ENCODE measurements around the gene SPATA6. TPM values are rescaled to one million over a fixed set of nuclear protein-coding genes. Genes with fewer than 3 reads are reported as not detected.

SPATA6 gene
- total RNA-seq, 4 donors from 2014 or later = 12.4 to 21.9 (median 17.5) TPM

DNA sequence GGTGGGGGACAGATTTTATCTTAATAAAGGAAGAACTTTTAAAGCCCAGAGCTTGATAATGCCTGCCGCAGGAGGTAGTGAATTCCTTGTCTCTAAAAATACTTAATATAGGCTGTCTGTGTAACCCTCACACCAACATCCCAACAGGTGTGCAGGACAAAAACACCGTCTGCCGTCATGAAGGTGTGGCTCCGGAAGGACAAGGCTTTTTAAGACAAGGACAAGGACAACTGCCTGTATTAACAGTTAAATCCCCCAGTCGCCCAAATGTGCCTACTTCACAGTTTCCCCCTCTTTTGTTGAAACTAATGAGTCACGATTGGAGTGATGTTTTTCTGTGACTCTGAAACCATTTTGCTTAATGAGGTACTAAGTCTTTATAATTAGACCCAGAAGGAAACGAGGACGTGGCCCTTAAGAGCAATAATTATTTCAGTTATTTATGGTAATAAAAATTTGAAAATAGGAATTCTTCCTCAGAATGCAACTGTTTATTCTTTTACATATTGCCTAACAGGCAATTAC is 27.3 kb upstream of the SPATA6 start:
- no peaks in the 10 kb centered on the region for H3K36me3 ChIP-seq
- 82% methylated on average over 8 of the region's 8 CpGs for WGBS
- no peak for DNase-seq (ENCODE audit: extremely low spot score)
- TF ChIP-seq POLR2A (IDR thresholded peaks at IDR 0.05; ENCODE audit: low read depth) = no peak
- no peak for TF ChIP-seq EP300 (IDR thresholded peaks at IDR 0.05)
- TF ChIP-seq, protein P1, sequence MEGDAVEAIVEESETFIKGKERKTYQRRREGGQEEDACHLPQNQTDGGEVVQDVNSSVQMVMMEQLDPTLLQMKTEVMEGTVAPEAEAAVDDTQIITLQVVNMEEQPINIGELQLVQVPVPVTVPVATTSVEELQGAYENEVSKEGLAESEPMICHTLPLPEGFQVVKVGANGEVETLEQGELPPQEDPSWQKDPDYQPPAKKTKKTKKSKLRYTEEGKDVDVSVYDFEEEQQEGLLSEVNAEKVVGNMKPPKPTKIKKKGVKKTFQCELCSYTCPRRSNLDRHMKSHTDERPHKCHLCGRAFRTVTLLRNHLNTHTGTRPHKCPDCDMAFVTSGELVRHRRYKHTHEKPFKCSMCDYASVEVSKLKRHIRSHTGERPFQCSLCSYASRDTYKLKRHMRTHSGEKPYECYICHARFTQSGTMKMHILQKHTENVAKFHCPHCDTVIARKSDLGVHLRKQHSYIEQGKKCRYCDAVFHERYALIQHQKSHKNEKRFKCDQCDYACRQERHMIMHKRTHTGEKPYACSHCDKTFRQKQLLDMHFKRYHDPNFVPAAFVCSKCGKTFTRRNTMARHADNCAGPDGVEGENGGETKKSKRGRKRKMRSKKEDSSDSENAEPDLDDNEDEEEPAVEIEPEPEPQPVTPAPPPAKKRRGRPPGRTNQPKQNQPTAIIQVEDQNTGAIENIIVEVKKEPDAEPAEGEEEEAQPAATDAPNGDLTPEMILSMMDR (IDR thresholded peaks at IDR 0.05) = no peak
- no peak for TF ChIP-seq POLR2AphosphoS5 (IDR thresholded peaks at IDR 0.05)
- H3K4me3 ChIP-seq = no peak overlapping the region
- H3K4me1 ChIP-seq = peaks cover 0 to 20% (median 11%) of the 10 kb centered on the region in 4 donors
- H3K9me3 ChIP-seq = no peaks in the 10 kb centered on the region
- H3K27me3 ChIP-seq = no peaks in the 10 kb centered on the region
- intact Hi-C loops (cut with DNase I) = loop anchor here (5.0 kb wide), 1 partner anchor 392 kb away; no protein-coding TSS in a partner anchor
- H3K27ac ChIP-seq (replicated peaks in 1 of 4) = no peak overlapping the region

DNA sequence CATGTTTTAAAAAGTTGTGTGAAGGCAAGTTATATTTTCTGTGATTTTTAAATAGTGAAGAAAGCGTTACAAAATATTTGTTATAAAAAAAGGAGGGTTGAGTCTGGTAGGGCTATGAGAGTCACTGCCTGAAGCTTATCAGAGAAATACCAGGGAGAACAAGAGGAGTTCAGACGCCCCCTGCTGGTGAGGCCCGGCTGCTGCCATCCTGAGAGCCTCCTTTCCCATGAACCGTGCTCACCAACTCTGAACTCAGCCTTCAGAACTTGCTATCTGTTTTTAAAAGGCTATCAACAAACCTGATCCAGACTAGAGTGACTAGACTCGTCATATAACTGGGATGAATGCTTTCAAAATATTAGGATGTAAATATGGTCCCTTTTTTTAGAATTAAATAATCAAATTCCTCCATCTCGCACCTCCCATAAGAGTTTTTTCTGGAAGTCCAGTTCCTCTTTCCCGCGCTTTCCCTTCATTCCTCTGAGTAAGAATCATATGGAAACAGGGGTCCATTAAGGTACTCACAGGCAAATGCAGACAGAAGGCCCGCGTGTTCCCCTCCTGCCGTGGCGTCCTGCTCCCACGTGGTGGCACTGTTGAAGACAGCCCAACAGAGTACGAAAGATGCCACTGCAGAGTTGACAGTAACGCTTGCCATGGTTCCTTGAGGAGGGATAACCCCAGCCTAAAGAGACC is 26.2 kb upstream of the SPATA6 start:
- H3K4me3 ChIP-seq = no peak overlapping the region
- DNase-seq (ENCODE audit: extremely low spot score) = no peak
- H3K4me1 ChIP-seq = peaks cover 0 to 29% (median 17%) of the 10 kb centered on the region in 4 donors
- intact Hi-C loops (cut with DNase I) = loop anchor here (5.0 kb wide), 1 partner anchor 391 kb away; no protein-coding TSS in a partner anchor
- H3K27me3 ChIP-seq = no peaks in the 10 kb centered on the region
- H3K27ac ChIP-seq (replicated peaks in 1 of 4) = no peak overlapping the region
- no peaks in the 10 kb centered on the region for H3K9me3 ChIP-seq
- peak in 1 of 2 donors; percentile 4 for TF ChIP-seq POLR2AphosphoS5 (IDR thresholded peaks at IDR 0.05)
- TF ChIP-seq POLR2A (IDR thresholded peaks at IDR 0.05; ENCODE audit: low read depth) = no peak
- TF ChIP-seq EP300 (IDR thresholded peaks at IDR 0.05) = no peak
- TF ChIP-seq, protein P1 (IDR thresholded peaks at IDR 0.05) = peak; percentile 86 to 96 (median 89)
- no peaks in the 10 kb centered on the region for H3K36me3 ChIP-seq
- WGBS = 37% methylated on average over 15 of the region's 15 CpGs

DNA sequence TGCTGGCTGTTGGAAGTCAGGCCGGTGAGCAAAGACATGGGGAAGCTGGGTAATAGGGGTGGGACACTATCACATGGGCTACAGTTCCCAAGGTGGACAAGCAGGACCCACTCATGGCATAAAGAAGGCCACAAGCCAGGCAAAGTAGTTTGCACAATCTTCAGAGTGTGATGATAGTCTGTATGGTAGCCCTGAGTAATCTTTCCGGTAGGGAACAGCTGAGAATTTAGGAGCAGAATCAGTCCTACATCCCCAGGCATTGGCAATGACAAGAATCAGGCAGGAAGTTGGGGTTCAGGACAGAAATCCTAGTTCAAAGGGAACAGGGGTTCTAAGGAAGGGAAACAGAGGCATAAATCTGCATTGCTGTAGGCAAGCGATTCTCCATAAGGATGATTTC is 23.9 kb upstream of the SPATA6 start:
- WGBS = 100% methylated on average over 3 of the region's 3 CpGs
- Histone ChIP-seq H3K4me1 (peaks cover 0 to 29% (median 21%) of the 10 kb centered on the region in 4 donors), H3K9me3 (no peaks in the 10 kb centered on the region), H3K36me3 (no peaks in the 10 kb centered on the region), H3K27ac (replicated peaks in 1 of 4) (no peak overlapping the region), H3K4me3 (no peak overlapping the region), H3K27me3 (no peaks in the 10 kb centered on the region)
- TF ChIP-seq POLR2A (IDR thresholded peaks at IDR 0.05; ENCODE audit: low read depth) (no peak), POLR2AphosphoS5 (IDR thresholded peaks at IDR 0.05) (no peak), EP300 (IDR thresholded peaks at IDR 0.05) (no peak)
- TF ChIP-seq, protein P1 (IDR thresholded peaks at IDR 0.05) = no peak
- intact Hi-C loops (cut with DNase I) = loop anchor here (5.0 kb wide), 1 partner anchor 389 kb away; no protein-coding TSS in a partner anchor
- no peak for DNase-seq (ENCODE audit: extremely low spot score)

DNA sequence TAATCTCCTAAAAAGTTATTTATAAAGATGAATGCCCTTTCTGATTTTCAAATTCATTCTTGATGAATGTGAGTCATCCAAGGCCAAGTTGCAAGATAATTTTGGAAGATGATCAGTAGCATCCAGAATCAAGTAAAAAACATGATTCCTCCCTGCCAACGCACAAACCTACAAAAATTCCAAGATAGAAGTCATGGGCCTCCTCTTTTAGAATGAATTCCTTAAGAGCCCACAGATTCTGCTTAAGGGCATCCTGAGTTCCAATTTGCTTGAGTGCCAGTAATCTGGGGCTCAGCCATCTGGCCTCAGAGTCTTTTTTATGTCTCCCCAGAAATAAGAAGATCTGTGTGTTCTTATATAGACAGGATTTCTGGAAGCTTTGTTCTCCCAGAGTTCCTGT is 23.2 kb upstream of the SPATA6 start:
- no peak for DNase-seq (ENCODE audit: extremely low spot score)
- no peaks in the 10 kb centered on the region for H3K27me3 ChIP-seq
- no peak overlapping the region for H3K4me3 ChIP-seq
- intact Hi-C loops (cut with DNase I) = loop anchor here (5.0 kb wide), 1 partner anchor 388 kb away; no protein-coding TSS in a partner anchor
- 74% methylated on average over 1 of the region's 1 CpG for WGBS
- H3K27ac ChIP-seq (replicated peaks in 1 of 4) = no peak overlapping the region
- TF ChIP-seq POLR2A (IDR thresholded peaks at IDR 0.05; ENCODE audit: low read depth) (no peak), POLR2AphosphoS5 (IDR thresholded peaks at IDR 0.05) (no peak), EP300 (IDR thresholded peaks at IDR 0.05) (no peak)
- TF ChIP-seq, protein P1 (IDR thresholded peaks at IDR 0.05) = no peak
- H3K9me3 ChIP-seq = no peaks in the 10 kb centered on the region
- H3K36me3 ChIP-seq = no peaks in the 10 kb centered on the region
- peaks cover 0 to 29% (median 21%) of the 10 kb centered on the region in 4 donors for H3K4me1 ChIP-seq

Data from esophagus muscularis mucosa (tissue), 4 donors.